Smooth muscle cell (in vitro differentiated cells): Measurements from ENCODE around the gene OGN. TPM values are rescaled to one million over a fixed set of nuclear protein-coding genes. Genes with fewer than 3 reads are reported as not detected.
A peak's percentile ranks its signal among the peaks of the same experiment; 100 is the strongest.

Experiments
- DNase-seq: peaks from one replicate; lab custom pipeline; 2025; ENCODE audit not compliant: unreplicated experiment; lab: John Stamatoyannopoulos, UW
- H2AFZ ChIP-seq: fragments of 200-600 bp; sonication (generic); 2 replicates; pipeline ENCODE4 v1.6.0; 2016; ENCODE audit warnings: antibody characterized with exemption, low read depth, mild to moderate bottlenecking
- H3F3A ChIP-seq: fragments of 200-600 bp; sonication (generic); 2 replicates; pipeline ENCODE4 v1.6.0; 2017; ENCODE audit warnings: antibody characterized with exemption, low read depth
- H3K27ac ChIP-seq: fragments of 200-600 bp; sonication (generic); 2 replicates; pipeline ENCODE4 v1.5.1; 2016; ENCODE audit warnings: low read depth, mild to moderate bottlenecking
- H3K27me3 ChIP-seq: fragments of 200-600 bp; sonication (generic); 2 replicates; pipeline ENCODE4 v1.6.1; 2016; ENCODE audit warnings: low read depth, mild to moderate bottlenecking
- H3K36me3 ChIP-seq: fragments of 200-600 bp; sonication (generic); 2 replicates; pipeline ENCODE4 v1.5.1; 2016; ENCODE audit warnings: low read depth
- H3K4me1 ChIP-seq: fragments of 200-600 bp; sonication (generic); 2 replicates; pipeline ENCODE4 v1.5.1; 2016; ENCODE audit warnings: low read depth
- H3K4me2 ChIP-seq: fragments of 200-600 bp; sonication (generic); 2 replicates; pipeline ENCODE4 v1.6.0; 2016; ENCODE audit warnings: mild to moderate bottlenecking
- H3K4me3 ChIP-seq: fragments of 200-600 bp; sonication (generic); 2 replicates; pipeline ENCODE4 v1.5.1; 2016; ENCODE audit warnings: mild to moderate bottlenecking
- H3K79me2 ChIP-seq: fragments of 200-600 bp; sonication (generic); 2 replicates; pipeline ENCODE4 v1.6.0; 2016; ENCODE audit warnings: low read depth, mild to moderate bottlenecking
- H3K9ac ChIP-seq: fragments of 200-600 bp; sonication (generic); 2 replicates; pipeline ENCODE4 v1.6.0; 2016; ENCODE audit warnings: low read depth
- H3K9me3 ChIP-seq: fragments of 200-600 bp; sonication (generic); replicated peaks from 2 replicates; pipeline ENCODE4 v1.5.1; 2016; ENCODE audit warnings: low read depth
- H4K20me1 ChIP-seq: fragments of 200-600 bp; sonication (generic); 2 replicates; pipeline ENCODE4 v1.6.0; 2016; ENCODE audit warnings: low read depth
- CTCF ChIP-seq: fragments of 200-600 bp; sonication (generic); IDR thresholded peaks from 2 replicates; pipeline ENCODE4 v1.5.1; 2017; ENCODE audit warnings: borderline replicate concordance, mild to moderate bottlenecking, antibody characterized with exemption; ENCODE audit not compliant: insufficient read depth, poor library complexity, severe bottlenecking
- WGBS: methylation state at CpG from one replicate; pipeline ENCODE4 v1.1.7; 2016; ENCODE audit warnings: low lambda C conversion rate; 5-methylcytosine and 5-hydroxymethylcytosine counted together
- polyA plus RNA-seq: library from polyadenylated mRNA; unstranded; fragments of >200 nt; fragmentation: Nextera tagmentation; extraction: Ambion mirVana; gene quantifications from 2 replicates; pipeline ENCODE4 v1.2.1, GENCODE V29; 2016
- total RNA-seq: library from RNA; depleted of rRNA; stranded (reverse); fragments of >200 nt; gene quantifications from 2 replicates; pipeline ENCODE4 v1.2.3, GENCODE V29; 2014

The OGN gene
- total and polyA plus RNA-seq, 2 experiments from 2014 or later: 27.4 to 27.8 TPM

DNA sequence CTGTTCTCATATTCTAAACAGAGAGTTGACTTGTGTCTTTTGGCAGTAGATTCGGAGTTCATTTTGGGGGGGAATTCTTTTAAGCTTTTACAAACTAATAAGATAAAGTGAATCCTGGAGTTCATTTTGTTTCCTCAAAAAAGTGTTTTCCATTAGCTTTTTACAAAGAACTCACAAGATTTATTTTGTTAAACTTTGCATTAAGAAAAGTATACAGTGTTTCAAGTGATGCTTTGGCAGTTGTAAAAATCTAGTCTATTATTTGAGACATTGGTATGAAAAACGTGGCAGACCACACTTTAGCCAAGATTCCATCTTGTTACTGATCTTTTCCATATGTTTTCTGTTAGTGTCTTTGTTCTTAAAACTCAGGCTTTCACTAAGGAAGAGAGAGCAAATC is 21.1 kb upstream of the OGN start:
- H3K27me3 ChIP-seq: no peaks in the 10 kb centered on the region
- H4K20me1 ChIP-seq: no peaks in the 10 kb centered on the region
- no peak overlapping the region for H3K4me3 ChIP-seq
- H3K4me2 ChIP-seq: peak overlapping the region; percentile 11
- H3K27ac ChIP-seq: peak overlapping the region; percentile 67
- peak overlapping the region; percentile 64 for H2AFZ ChIP-seq
- H3K79me2 ChIP-seq: no peaks in the 10 kb centered on the region
- H3K9ac ChIP-seq: no peak overlapping the region
- DNase-seq: no peak
- H3K9me3 ChIP-seq: no peaks in the 10 kb centered on the region
- H3K36me3 ChIP-seq: no peaks in the 10 kb centered on the region
- no peak for TF ChIP-seq CTCF
- H3F3A ChIP-seq: peaks cover 5% of the 10 kb centered on the region
- peaks cover 5% of the 10 kb centered on the region for H3K4me1 ChIP-seq
- WGBS: 26% methylated on average over 2 of the region's 2 CpGs

DNA sequence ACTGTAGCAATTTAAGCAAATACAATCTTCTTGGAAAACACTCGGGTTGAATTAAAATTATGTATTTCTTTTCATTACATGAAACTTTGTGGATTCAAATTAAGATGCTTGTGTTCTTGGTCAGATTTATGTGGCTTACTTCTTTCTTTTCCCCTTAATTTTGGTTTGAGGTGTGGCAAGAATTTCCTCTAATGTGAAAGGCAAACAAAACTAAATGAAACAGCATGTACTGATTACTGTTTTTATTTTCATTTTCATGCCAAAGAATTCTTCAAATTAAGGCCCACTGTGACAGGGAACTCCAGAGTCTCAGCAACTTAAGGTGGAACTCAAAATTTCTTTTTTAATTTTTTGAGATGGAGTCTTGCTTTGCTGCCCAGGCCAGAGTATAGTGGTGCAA is 20.0 kb upstream of the OGN start, which contains the start of gene OMD:
OMD (minus strand) TSS at position 132 of the 400 bp plus-strand sequence. CDS start 6,913 bp downstream, outside the sequence.
- WGBS: 95% methylated on average over 1 of the region's 1 CpG
- H3K9ac ChIP-seq: no peak within 1 kb of the TSS
- no peak for DNase-seq
- no peak within 1 kb of the TSS for H3K4me3 ChIP-seq
- no peaks in the 10 kb centered on the region for H3K27me3 ChIP-seq
- H3K9me3 ChIP-seq: no peaks in the 10 kb centered on the region
- no peaks in the 10 kb centered on the region for H4K20me1 ChIP-seq
- peak within 1 kb of the TSS; percentile 67 for H3K27ac ChIP-seq
- H3K79me2 ChIP-seq: no peaks in the 10 kb centered on the region
- H2AFZ ChIP-seq: peak within 1 kb of the TSS; percentile 64
- H3K4me1 ChIP-seq: peaks cover 5% of the 10 kb centered on the region
- H3K36me3 ChIP-seq: no peaks in the 10 kb centered on the region
- peaks cover 5% of the 10 kb centered on the region for H3F3A ChIP-seq
- TF ChIP-seq CTCF: no peak
- peak within 1 kb of the TSS; percentile 45 for H3K4me2 ChIP-seq

DNA sequence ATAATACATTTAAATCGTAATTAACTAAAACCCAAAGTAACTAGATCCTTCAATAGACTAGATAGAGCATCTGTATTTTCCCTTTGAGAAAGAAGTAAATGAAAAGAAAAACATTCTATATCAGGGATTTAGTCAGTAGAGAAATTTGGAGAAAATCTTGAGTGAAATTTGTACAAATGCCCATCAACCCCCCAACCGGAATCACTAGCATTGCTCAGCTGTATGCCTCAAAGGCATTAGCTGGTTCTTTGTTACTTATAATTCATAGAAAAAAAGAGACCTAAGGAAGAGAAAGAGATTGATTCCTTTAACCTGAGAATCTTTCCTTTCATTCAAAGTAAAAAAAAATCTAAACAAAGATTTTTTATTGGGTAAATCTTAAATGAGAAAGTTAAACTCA is 19.2 kb upstream of the OGN start:
- H3K4me3 ChIP-seq: no peak overlapping the region
- peaks cover 5% of the 10 kb centered on the region for H3K4me1 ChIP-seq
- no peaks in the 10 kb centered on the region for H3K9me3 ChIP-seq
- peak overlapping the region; percentile 62 for H3K27ac ChIP-seq
- no peaks in the 10 kb centered on the region for H4K20me1 ChIP-seq
- H3K27me3 ChIP-seq: no peaks in the 10 kb centered on the region
- WGBS: 94% methylated on average over 2 of the region's 2 CpGs
- no peaks in the 10 kb centered on the region for H3K79me2 ChIP-seq
- peaks cover 5% of the 10 kb centered on the region for H3F3A ChIP-seq
- no peak overlapping the region for H3K9ac ChIP-seq
- H3K36me3 ChIP-seq: no peaks in the 10 kb centered on the region
- DNase-seq: no peak
- no peak for TF ChIP-seq CTCF
- H2AFZ ChIP-seq: no peak overlapping the region
- H3K4me2 ChIP-seq: no peak overlapping the region

GRCh38 chr9:92422611-92423338 is 18.4 kb upstream of the OGN start:
- Histone ChIP-seq H3K4me2 (no peak overlapping the region), H3K9ac (no peak overlapping the region), H3K4me1 (peaks cover 5% of the 10 kb centered on the region), H4K20me1 (no peaks in the 10 kb centered on the region), H3K4me3 (no peak overlapping the region), H3K79me2 (no peaks in the 10 kb centered on the region), H3K36me3 (no peaks in the 10 kb centered on the region), H3F3A (peaks cover 5% of the 10 kb centered on the region), H3K27ac (no peak overlapping the region), H3K27me3 (no peaks in the 10 kb centered on the region), H2AFZ (no peak overlapping the region), H3K9me3 (no peaks in the 10 kb centered on the region)
- DNase-seq: no peak
- WGBS: 88% methylated on average over 2 of the region's 2 CpGs
- no peak for TF ChIP-seq CTCF
